Medulla oblongata (tissue), 1 donor: Measurements from ENCODE around the gene ZBTB32.
"Not testable (repeated sequence)": the region's sequence is repeated elsewhere in the genome, so short reads cannot be mapped to it uniquely, and the experiment has no call there.

Experiments used
- DNase-seq: peaks from one replicate; pipeline ENCODE4 v3.0.0-alpha.2; 2015; ENCODE audit errors: extremely low spot score

Gene ZBTB32

DNA sequence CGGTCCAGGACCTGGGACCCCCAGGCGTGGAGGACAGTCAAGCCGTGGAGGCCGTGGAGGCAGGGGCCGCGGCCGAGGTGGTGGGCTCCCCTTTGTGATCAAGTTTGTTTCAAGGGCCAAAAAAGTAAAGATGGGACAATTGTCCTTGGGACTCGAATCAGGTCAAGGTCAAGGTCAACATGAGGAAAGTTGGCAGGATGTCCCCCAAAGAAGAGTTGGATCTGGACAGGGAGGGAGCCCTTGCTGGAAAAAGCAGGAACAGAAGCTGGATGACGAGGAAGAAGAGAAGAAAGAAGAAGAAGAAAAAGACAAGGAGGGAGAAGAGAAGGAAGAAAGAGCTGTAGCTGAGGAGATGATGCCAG, 15.8 kb downstream of the ZBTB32 start:
- DNase-seq, result no peak

- DNase-seq, result no peak
Observed at GRCh38 chr19:35720648-35721047, 16.3 kb downstream of the ZBTB32 start.

DNA sequence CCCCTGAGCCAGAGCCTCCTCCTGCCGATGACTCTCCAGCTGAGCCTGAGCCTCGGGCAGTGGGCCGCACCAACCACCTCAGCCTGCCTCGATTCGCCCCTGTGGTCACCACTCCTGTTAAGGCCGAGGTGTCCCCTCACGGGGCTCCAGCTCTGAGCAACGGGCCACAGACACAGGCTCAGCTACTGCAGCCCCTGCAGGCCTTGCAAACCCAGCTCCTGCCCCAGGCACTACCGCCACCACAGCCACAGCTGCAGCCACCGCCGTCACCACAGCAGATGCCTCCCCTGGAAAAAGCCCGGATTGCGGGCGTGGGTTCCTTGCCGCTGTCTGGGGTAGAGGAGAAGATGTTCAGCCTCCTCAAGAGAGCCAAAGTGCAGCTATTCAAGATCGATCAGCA, 17.0 kb downstream of the ZBTB32 start:
- DNase-seq, result no peak

GRCh38 chr19:35722461-35722860, 18.1 kb downstream of the ZBTB32 start:
- no peak for DNase-seq

- no peak for DNase-seq
Observed at GRCh38 chr19:35722897-35723296, 18.5 kb downstream of the ZBTB32 start.

GRCh38 chr19:35723671-35724070, 19.3 kb downstream of the ZBTB32 start:
- DNase-seq, result no peak

DNA sequence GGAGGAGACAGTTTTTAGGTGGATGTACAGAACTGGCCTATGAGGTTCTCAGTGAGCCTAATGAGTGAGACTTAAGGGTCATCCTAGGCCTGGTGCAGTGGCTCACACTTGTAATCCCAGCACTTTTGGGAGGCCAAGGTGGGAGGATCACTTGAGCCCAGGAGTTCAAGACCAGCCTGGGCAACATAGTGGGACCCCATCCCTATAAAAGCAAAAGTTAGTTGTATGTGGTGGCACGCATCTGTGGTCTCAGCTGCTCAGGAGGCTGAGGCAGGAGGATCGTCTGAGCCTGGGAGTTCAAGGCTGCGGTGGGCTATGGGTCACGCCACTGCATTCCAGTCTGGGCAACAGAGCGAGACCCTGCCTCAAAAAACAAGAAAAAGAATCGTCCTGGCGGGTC, 19.8 kb downstream of the ZBTB32 start:
- DNase-seq, result not testable (repeated sequence)

DNA sequence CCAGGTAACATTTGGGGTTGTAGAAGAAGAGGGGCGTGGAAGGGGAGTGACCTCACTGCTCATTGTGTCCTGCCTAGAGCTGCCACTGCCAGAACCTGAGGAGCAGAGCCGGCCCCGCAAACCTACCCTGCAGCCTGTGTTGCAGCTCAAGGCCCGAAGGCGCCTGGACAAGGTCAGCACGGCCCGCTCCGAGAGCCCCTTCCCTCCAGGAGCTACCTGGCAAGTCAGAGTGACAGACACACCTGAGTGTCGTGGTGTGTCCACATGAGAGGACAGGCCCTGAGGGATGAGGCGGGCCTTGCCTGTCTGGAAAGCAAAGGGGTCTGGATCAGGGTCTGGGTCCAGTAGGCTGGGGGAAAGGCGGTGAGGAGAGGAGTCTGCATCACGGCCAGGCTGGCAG, 20.2 kb downstream of the ZBTB32 start:
- DNase-seq, result no peak

DNA sequence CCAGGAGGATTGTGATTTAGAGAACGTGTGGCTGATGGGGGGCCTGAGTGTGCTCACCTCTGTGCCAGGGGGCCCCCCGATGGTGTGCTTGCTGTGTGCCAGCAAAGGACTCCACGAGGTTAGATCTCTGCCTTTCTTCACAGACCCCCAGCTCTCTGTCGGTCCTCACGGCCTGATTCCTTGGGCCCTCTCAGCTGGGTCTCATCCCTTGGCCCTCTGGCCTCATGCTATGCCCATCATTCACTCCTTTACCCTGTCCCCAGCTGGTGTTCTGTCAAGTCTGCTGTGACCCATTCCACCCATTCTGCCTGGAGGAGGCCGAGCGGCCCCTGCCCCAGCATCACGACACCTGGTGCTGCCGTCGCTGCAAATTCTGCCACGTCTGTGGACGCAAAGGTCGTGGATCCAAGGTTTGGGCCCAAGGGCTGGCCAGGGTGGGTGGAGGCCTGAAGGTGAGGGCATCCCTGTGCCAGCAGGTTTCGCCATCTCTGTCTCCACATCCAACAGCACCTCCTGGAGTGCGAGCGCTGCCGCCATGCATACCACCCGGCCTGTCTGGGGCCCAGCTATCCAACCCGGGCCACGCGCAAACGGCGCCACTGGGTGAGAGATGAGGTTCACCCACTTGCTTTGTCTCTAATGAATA, 21.0 kb downstream of the ZBTB32 start:
- DNase-seq, result no peak

DNA sequence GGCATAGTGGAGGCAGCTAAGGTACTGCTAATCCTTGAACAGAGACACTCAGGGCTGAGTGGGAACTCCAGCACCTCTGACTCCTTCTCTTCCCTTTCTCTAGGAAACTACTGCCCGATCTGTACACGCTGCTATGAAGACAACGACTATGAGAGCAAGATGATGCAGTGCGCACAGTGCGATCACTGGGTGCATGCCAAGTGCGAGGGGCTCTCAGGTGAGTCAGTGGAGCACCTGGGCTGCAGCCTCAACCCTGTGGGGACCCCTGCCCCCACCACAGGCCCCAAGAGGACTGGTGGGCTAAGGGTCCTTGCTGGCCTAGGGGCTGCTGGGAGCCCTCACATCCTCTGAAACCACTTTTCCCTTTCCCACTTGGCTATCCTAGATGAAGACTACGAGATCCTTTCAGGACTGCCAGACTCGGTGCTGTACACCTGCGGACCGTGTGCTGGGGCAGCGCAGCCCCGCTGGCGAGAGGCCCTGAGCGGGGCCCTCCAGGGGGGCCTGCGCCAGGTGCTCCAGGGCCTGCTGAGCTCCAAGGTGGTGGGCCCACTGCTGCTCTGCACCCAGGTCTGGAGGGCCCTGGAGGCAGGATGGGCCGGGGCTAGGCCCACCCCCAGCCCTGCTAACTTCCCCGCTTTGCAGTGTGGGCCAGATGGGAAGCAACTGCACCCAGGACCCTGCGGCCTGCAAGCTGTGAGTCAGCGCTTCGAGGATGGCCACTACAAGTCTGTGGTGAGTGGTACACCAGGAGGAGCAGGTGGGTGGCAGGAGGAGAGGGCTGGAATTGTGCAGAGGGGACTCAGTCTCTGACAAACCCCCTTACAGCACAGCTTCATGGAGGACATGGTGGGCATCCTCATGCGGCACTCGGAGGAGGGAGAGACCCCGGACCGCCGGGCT, 22.9 kb downstream of the ZBTB32 start:
- no peak for DNase-seq

DNA sequence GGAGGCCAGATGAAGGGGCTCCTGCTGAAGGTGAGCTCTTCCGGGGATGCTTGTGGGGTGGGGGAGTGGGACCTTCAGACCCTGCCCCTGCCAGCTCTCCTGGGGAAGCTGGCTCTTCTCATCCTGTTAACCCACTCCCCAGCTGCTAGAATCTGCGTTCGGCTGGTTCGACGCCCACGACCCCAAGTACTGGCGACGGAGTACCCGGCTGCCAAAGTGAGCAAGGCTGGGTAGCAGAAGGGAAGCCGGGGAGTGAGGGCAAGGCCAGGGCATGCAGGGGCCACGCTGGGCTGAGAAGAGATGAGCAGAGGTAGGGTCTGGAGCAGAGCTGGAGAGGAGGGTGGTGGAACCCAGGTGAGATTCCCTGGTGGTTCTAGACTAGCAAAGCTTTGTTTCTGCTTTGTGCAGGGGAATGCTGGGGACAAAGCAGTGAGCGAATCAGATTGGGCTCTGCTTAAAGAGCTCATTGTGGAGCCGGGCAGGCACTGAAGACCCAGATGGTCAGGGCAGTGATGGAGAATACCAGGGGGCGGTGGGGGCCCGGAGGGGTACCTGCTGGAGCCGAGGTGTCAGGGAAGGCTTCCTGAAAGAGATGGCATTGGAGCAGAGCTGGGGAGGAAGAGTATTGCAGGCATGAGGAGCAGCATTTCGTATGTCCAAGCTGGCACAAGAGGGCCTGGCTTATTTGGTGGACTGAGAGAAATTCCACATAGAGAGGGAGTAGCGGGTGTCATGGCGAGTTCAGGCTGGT, 23.8 kb downstream of the ZBTB32 start:
- DNase-seq, result no peak

DNA sequence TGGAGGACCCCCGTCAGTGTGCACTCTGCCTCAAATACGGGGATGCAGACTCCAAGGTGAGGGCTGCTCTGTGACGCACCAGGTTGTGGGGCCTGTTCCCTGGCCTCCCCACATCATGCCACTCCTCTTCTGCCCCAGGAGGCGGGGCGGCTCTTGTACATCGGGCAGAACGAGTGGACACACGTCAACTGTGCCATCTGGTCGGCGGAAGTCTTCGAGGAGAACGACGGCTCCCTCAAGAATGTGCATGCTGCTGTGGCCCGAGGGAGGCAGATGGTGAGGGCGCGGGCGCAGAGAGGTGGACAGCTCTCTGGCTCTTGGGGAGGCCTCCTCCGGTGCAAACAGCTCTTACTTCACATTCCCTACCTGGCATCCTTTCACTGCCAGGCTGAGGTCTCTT, 24.7 kb downstream of the ZBTB32 start:
- DNase-seq, result no peak

DNA sequence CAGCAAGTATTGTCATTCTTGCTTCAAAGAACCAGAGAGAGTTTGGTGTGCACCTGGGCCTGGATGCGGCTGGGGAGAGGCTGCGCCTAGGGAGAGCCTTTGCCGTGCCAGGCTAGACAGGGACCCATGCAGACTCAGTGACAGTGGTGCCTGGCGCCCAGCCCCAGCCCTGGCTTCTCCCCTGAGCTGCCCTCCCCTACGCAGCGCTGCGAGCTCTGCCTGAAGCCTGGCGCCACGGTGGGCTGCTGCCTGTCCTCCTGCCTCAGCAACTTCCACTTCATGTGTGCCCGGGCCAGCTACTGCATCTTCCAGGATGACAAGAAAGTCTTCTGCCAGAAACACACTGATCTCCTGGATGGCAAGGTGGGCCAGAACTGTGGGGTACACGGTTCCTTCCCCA, 25.4 kb downstream of the ZBTB32 start:
- no peak for DNase-seq

DNA sequence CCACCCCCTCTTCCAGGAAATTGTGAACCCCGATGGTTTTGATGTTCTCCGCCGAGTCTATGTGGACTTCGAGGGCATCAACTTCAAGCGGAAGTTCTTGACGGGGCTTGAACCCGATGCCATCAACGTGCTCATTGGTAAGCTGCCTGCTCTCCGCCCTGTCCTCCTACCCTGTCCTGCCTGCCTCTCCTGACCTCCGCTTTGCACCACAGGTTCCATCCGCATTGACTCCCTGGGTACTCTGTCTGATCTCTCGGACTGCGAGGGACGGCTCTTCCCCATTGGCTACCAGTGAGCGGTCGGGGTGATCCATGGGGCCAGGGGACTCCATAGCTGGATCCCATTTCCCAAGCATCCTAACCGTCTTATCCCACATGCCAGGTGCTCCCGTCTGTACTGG, 26.0 kb downstream of the ZBTB32 start:
- no peak for DNase-seq

DNA sequence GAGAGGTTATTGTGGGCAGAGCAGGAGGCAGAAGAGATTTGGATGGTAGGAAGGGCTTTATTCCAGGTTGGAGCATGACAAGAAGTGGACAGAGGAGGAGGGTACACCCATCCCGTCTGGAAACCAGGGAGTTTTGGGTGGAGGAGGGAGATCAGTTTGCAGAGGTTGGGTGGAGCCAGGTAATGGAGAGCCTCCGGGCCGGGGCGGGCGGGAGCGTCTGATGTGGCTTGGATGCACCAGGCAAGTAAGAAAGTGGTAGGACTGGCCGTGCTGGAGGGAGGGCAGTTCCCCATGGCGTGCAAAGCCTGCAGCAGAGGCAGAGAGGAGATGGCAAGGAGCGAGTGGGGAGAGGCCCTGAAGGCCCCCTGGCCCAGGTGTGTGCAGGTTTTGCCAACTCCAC, 27.0 kb downstream of the ZBTB32 start:
- DNase-seq, result no peak

GRCh38 chr19:35731779-35732405, 27.5 kb downstream of the ZBTB32 start:
- no peak for DNase-seq

DNA sequence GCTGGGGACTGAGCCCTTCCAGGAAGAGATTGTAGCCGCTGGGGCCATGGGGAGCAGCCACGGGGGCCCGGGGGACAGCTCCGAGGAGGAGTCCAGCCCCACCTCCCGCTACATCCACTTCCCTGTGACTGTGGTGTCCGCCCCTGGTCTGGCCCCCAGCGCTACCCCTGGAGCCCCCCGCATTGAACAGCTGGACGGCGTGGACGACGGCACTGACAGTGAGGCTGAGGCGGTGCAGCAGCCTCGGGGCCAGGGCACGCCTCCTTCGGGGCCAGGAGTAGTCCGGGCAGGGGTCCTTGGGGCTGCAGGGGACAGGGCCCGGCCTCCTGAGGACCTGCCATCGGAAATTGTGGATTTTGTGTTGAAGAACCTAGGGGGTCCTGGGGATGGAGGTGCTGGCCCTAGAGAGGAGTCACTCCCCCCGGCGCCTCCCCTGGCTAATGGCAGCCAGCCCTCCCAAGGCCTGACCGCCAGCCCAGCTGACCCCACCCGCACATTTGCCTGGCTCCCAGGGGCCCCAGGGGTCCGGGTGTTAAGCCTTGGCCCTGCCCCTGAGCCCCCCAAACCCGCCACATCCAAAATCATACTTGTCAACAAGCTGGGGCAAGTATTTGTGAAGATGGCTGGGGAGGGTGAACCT, 28.3 kb downstream of the ZBTB32 start:
- no peak for DNase-seq

DNA sequence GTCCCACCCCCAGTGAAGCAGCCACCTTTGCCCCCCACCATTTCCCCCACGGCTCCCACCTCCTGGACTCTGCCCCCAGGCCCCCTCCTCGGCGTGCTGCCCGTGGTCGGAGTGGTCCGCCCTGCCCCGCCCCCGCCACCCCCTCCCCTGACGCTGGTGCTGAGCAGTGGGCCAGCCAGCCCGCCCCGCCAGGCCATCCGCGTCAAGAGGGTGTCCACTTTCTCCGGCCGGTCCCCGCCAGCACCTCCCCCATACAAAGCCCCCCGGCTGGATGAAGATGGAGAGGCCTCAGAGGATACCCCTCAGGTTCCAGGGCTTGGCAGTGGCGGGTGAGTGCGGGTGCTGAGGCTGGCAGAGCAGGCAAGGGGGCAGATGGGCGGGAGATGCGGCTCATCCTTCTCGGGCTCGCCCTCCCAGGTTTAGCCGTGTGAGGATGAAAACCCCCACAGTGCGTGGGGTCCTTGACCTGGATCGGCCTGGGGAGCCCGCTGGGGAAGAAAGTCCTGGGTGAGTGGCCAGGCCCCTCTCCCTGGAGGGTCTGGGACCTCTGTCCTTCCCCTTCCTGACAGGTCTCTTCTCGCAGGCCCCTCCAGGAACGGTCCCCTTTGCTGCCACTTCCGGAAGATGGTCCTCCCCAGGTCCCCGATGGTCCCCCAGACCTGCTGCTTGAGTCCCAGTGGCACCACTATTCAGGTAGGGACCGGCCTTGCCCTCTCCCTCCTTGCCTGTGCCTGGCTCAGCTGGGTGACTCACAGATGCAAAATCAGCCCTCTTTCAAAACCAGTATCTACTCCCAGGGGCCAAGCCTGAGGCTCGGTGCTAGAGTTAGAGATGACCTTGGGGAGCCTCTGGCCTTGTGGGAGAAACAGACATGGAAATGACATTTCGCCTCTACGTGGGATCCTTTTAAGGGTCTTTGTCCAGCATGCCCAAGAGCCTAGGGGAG, 29.1 kb downstream of the ZBTB32 start:
- no peak for DNase-seq

DNA sequence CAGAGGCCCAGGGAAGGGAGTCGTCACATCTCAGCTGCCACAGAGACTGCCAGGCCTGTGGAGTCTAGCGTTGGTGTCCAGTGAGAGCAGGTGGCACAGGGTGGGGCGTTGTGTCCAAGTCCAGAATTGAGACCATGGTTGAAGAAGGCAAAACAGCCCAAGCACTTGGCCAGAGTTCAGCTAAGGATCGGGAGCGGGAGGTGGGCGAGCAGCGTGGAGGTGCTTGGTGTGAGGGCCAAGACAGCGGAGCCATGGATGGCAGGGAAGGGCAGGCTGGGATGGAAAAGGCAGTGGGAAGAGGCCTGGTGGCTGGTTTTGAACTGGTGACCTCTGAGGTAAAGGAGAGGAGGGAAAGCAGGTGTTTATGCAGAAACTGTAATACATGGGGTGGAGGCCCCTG, 29.9 kb downstream of the ZBTB32 start:
- DNase-seq, result no peak

DNA sequence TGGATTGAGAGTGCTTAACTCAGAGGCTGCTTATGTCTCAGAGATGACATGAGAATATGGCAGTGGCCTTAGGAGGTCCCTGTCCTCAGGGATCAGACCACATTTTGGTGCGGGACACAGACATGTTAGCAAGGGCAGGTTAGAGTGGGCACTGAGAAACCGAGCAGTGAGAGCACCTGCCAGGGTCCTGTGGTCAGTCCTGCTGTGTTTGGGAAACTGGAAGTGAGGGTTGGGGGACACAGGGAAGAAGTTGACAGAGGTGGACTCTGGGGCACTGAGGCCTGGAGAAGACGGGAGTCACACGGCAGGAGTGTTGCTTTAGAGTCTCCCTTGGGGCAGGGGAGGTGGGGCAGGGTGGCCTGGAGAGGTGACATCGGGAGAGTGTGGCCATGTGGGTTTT, 30.5 kb downstream of the ZBTB32 start:
- DNase-seq, result no peak
